Natural killer cell (primary cell): Measurements from ENCODE around the gene LRP1B. TPM values are rescaled to one million over a fixed set of nuclear protein-coding genes. Genes with fewer than 3 reads are reported as not detected.

ENCODE experiments used
- ATAC-seq, 3 donors: fragments of 150-1000 bp in 2 of 3; fragments of 200-7000 bp in 1 of 3; cut with Tn5 transposase; 1 replicate in 1 of 3; 2 replicates in 2 of 3; pipeline ENCODE4 v1.10.0; 2021; ENCODE audit warnings: mild to moderate bottlenecking in 2 of 3, moderate library complexity in 2 of 3
- DNase-seq, 2 donors: peaks; one replicate each; pipeline versions ENCODE4 v3.0.0 to v3.0.0-alpha.2; 2013 to 2021; ENCODE audit warnings: mixed read lengths in 1 of 2
- H3K27ac ChIP-seq: one replicate; pipeline ENCODE4 v1.5.1; 2013; ENCODE audit warnings: mild to moderate bottlenecking, low read length
- H3K27me3 ChIP-seq: one replicate; pipeline ENCODE4 v1.6.1; 2013; ENCODE audit warnings: low read length; ENCODE audit not compliant: control insufficient read depth, insufficient read depth
- H3K36me3 ChIP-seq: one replicate; pipeline ENCODE4 v1.6.1; 2013; ENCODE audit warnings: low read length; ENCODE audit not compliant: control insufficient read depth, insufficient read depth
- H3K4me1 ChIP-seq: one replicate; pipeline ENCODE4 v1.6.1; 2013; ENCODE audit warnings: low read length; ENCODE audit not compliant: control insufficient read depth, insufficient read depth
- H3K4me3 ChIP-seq: one replicate; pipeline ENCODE4 v1.5.1; 2013; ENCODE audit warnings: low read length
- H3K9me3 ChIP-seq: one replicate; pipeline ENCODE4 v1.6.1; 2013; ENCODE audit warnings: low read length; ENCODE audit not compliant: control insufficient read depth, insufficient read depth
- H3K27ac Mint-ChIP-seq, 2 donors: one replicate each; pipeline ENCODE4 v1.8.0; 2022; ENCODE audit warnings: mild to moderate bottlenecking in 2 of 2, mixed read lengths in 2 of 2, moderate library complexity in 1 of 2
- H3K27me3 Mint-ChIP-seq, 2 donors: one replicate each; pipeline ENCODE4 v1.8.0; 2022; ENCODE audit warnings: low read depth in 2 of 2, mixed read lengths in 2 of 2
- H3K36me3 Mint-ChIP-seq: one replicate; pipeline ENCODE4 v1.8.0; 2022; ENCODE audit warnings: mixed read lengths
- H3K4me1 Mint-ChIP-seq, 2 donors: one replicate each; pipeline ENCODE4 v1.8.0; 2022; ENCODE audit warnings: mixed read lengths in 2 of 2
- H3K4me3 Mint-ChIP-seq: one replicate; pipeline ENCODE4 v1.8.0; 2022; ENCODE audit warnings: mild to moderate bottlenecking, moderate library complexity, mixed read lengths
- H3K9me3 Mint-ChIP-seq, 2 donors: one replicate each; pipeline ENCODE4 v1.8.0; 2022; ENCODE audit warnings: mixed read lengths in 2 of 2
- CTCF ChIP-seq: fragments of 200-600 bp; IDR thresholded peaks from one replicate; pipeline ENCODE4 v1.8.0; 2022; ENCODE audit warnings: antibody characterized with exemption
- WGBS: methylation state at CpG from one replicate; pipeline ENCODE4 v1.1.7; 2013; ENCODE audit warnings: missing lambda C conversion rate; ENCODE audit not compliant: insufficient coverage; 5-methylcytosine and 5-hydroxymethylcytosine counted together
- intact Hi-C: fragments of 100-400 bp; cut with micrococcal nuclease; formaldehyde crosslinking; loops from one replicate; pipeline ENCODE4 v1.14.2; 2022
- total RNA-seq, 4 donors: library from RNA; stranded (reverse); fragments of 120-200 nt in 1 of 4; gene quantifications; one replicate each; pipeline versions ENCODE4 v1.2.3 to v1.2.4, GENCODE V29; 2013 to 2022

LRP1B gene
- total RNA-seq, 3 donors from 2014 or later (not counting 1 experiment from before 2014, with no cell fraction given), result 0.05 TPM; not detected in 2

- DNase-seq (no peak), ATAC-seq (no peak)
- TF ChIP-seq CTCF, result no peak
- H3K27me3 ChIP-seq, result no peaks in the 10 kb centered on the region
- H3K27ac Mint-ChIP-seq, result no peak overlapping the region
- H3K4me3 ChIP-seq, result no peak overlapping the region
- H3K9me3 ChIP-seq, result peaks cover 3% of the 10 kb centered on the region
- H3K27ac ChIP-seq, result no peak overlapping the region
- 57% methylated on average over 1 of the region's 2 CpGs for WGBS
- peaks cover 7 to 11% of the 10 kb centered on the region in 2 donors for H3K9me3 Mint-ChIP-seq
- intact Hi-C loops, result no loop called here
- H3K4me3 Mint-ChIP-seq, result no peak overlapping the region
- H3K4me1 ChIP-seq, result no peaks in the 10 kb centered on the region
- H3K4me1 Mint-ChIP-seq, result no peaks in the 10 kb centered on the region
- H3K27me3 Mint-ChIP-seq, result no peaks in the 10 kb centered on the region
- H3K36me3 Mint-ChIP-seq, result no peaks in the 10 kb centered on the region
- no peaks in the 10 kb centered on the region for H3K36me3 ChIP-seq
Measured at GRCh38 chr2:140580532-140581151, 1550.2 kb downstream of the LRP1B start.

- Mint-ChIP-seq H3K4me3 (no peak overlapping the region), H3K4me1 (no peaks in the 10 kb centered on the region), H3K27ac (no peak overlapping the region), H3K36me3 (no peaks in the 10 kb centered on the region), H3K9me3 (peaks cover 11 to 12% of the 10 kb centered on the region in 2 donors), H3K27me3 (no peaks in the 10 kb centered on the region)
- no peak for ATAC-seq
- H3K36me3 ChIP-seq, result no peaks in the 10 kb centered on the region
- peaks cover 3% of the 10 kb centered on the region for H3K9me3 ChIP-seq
- DNase-seq, result no peak
- no peaks in the 10 kb centered on the region for H3K4me1 ChIP-seq
- WGBS, result 83% methylated on average over 2 of the region's 2 CpGs
- H3K4me3 ChIP-seq, result no peak overlapping the region
- intact Hi-C loops, result no loop called here
- TF ChIP-seq CTCF, result no peak
- H3K27ac ChIP-seq, result no peak overlapping the region
- H3K27me3 ChIP-seq, result no peaks in the 10 kb centered on the region
Measured at GRCh38 chr2:140577453-140577852, 1553.4 kb downstream of the LRP1B start.

GRCh38 chr2:140567734-140568133 lies 1563.1 kb downstream of the LRP1B start:
- Mint-ChIP-seq H3K27ac (no peak overlapping the region), H3K27me3 (no peaks in the 10 kb centered on the region), H3K9me3 (peaks cover 3 to 24% of the 10 kb centered on the region in 2 donors), H3K4me3 (no peak overlapping the region), H3K4me1 (no peaks in the 10 kb centered on the region), H3K36me3 (no peaks in the 10 kb centered on the region)
- ATAC-seq (no peak), DNase-seq (no peak)
- TF ChIP-seq CTCF, result no peak
- Histone ChIP-seq H3K36me3 (no peaks in the 10 kb centered on the region), H3K4me3 (no peak overlapping the region), H3K27me3 (no peaks in the 10 kb centered on the region), H3K27ac (no peak overlapping the region), H3K9me3 (peaks cover 17% of the 10 kb centered on the region), H3K4me1 (no peaks in the 10 kb centered on the region)
- intact Hi-C loops, result no loop called here
- 97% methylated on average over 2 of the region's 2 CpGs for WGBS

GRCh38 chr2:140565756-140566155 lies 1565.1 kb downstream of the LRP1B start:
- H3K4me1 ChIP-seq, result no peaks in the 10 kb centered on the region
- no peak overlapping the region for H3K4me3 ChIP-seq
- TF ChIP-seq CTCF, result no peak
- 73% methylated on average over 3 of the region's 3 CpGs for WGBS
- intact Hi-C loops, result no loop called here
- H3K27me3 ChIP-seq, result no peaks in the 10 kb centered on the region
- H3K36me3 Mint-ChIP-seq, result no peaks in the 10 kb centered on the region
- H3K27me3 Mint-ChIP-seq, result no peaks in the 10 kb centered on the region
- no peaks in the 10 kb centered on the region for H3K36me3 ChIP-seq
- ATAC-seq, result peak in 1 of 3 donors; percentile 32
- no peak overlapping the region for H3K4me3 Mint-ChIP-seq
- no peak overlapping the region for H3K27ac ChIP-seq
- H3K27ac Mint-ChIP-seq, result no peak overlapping the region
- peaks cover 2 to 19% of the 10 kb centered on the region in 2 donors for H3K9me3 Mint-ChIP-seq
- DNase-seq, result no peak
- H3K9me3 ChIP-seq, result peaks cover 17% of the 10 kb centered on the region
- H3K4me1 Mint-ChIP-seq, result no peaks in the 10 kb centered on the region
